Occipital lobe (tissue), 2 donors: ENCODE results near the gene ZNF778. TPM values are rescaled to one million over a fixed set of nuclear protein-coding genes. Genes with fewer than 3 reads are reported as not detected.

ENCODE experiments used
- DNase-seq: peaks from one replicate; lab custom pipeline; 2025; lab: John Stamatoyannopoulos, UW
- total RNA-seq: library from RNA; depleted of rRNA; stranded (reverse); fragments of >200 nt; gene quantifications from one replicate; pipeline ENCODE4 v1.2.3, GENCODE V29; 2014

The ZNF778 gene
- total RNA-seq, 1 donor from 2014 or later: 17.3 TPM

GRCh38 chr16:89193576-89194293 is 23.8 kb upstream of the ZNF778 start:
- DNase-seq: no peak

- no peak for DNase-seq
Observed at GRCh38 chr16:89194340-89195311, 22.9 kb upstream of the ZNF778 start.

- DNase-seq: no peak
Observed at GRCh38 chr16:89195521-89196171, 21.9 kb upstream of the ZNF778 start.

- DNase-seq: no peak
Observed at GRCh38 chr16:89197033-89197632, 20.4 kb upstream of the ZNF778 start.

- no peak for DNase-seq
Observed at GRCh38 chr16:89197633-89198416, 19.7 kb upstream of the ZNF778 start.

GRCh38 chr16:89198417-89199240 is 18.9 kb upstream of the ZNF778 start:
- no peak for DNase-seq

- DNase-seq: no peak
Observed at GRCh38 chr16:89199241-89200123, 18.0 kb upstream of the ZNF778 start.

GRCh38 chr16:89200124-89200849 is 17.2 kb upstream of the ZNF778 start, which contains the start of gene SLC22A31:
SLC22A31 (minus strand) TSS chr16:89200537; CDS start chr16:89200501, 36 bp downstream.
- DNase-seq: no peak

GRCh38 chr16:89200850-89201411 is 16.6 kb upstream of the ZNF778 start:
- no peak for DNase-seq

GRCh38 chr16:89201439-89202377 is 15.8 kb upstream of the ZNF778 start:
- peak; percentile 6 for DNase-seq

GRCh38 chr16:89202422-89203215 is 14.9 kb upstream of the ZNF778 start:
- DNase-seq: no peak

- DNase-seq: no peak
Observed at GRCh38 chr16:89207993-89208392, 9.5 kb upstream of the ZNF778 start.

- no peak for DNase-seq
Observed at GRCh38 chr16:89209522-89210044, 7.9 kb upstream of the ZNF778 start.

GRCh38 chr16:89210165-89210903 is 7.2 kb upstream of the ZNF778 start:
- DNase-seq: no peak
